Measurements from ENCODE around the gene NUDT16. TPM values are rescaled to one million over a fixed set of nuclear protein-coding genes. Genes with fewer than 3 reads are reported as not detected.

The NUDT16 gene
- total RNA-seq (10 to 100 TPM; 24.7 to 34.4 TPM), polyA plus RNA-seq (ENCODE audit: insufficient read length in 6 of 6) (10 to 100 TPM; 26.5 to 33.3 (median 29.5) TPM)
- long read RNA-seq, donor 1, full-length matches to known transcripts = 19 of 29 reads
- long read RNA-seq, donor 1, partial matches to known transcripts = 10 of 29 reads
- long read RNA-seq, donor 1, other reads (novel, unspliced or antisense) = 0 of 29 reads
- long read RNA-seq, donor 2, full-length matches to known transcripts = 23 of 23 reads
- long read RNA-seq, donor 2, partial matches to known transcripts = 0 of 23 reads
- long read RNA-seq, donor 2, other reads (novel, unspliced or antisense) = 0 of 23 reads
- long read RNA-seq, donor 3, full-length matches to known transcripts = 10 of 10 reads
- long read RNA-seq, donor 3, partial matches to known transcripts = 0 of 10 reads
- long read RNA-seq, donor 3, other reads (novel, unspliced or antisense) = 0 of 10 reads
- long read RNA-seq, donor 4, full-length matches to known transcripts = 33 of 35 reads
- long read RNA-seq, donor 4, partial matches to known transcripts = 0 of 35 reads
- long read RNA-seq, donor 4, other reads (novel, unspliced or antisense) = 2 of 35 reads
- long read RNA-seq, donor 5, full-length matches to known transcripts = 13 of 13 reads
- long read RNA-seq, donor 5, partial matches to known transcripts = 0 of 13 reads
- long read RNA-seq, donor 5, other reads (novel, unspliced or antisense) = 0 of 13 reads
- long read RNA-seq, donor 6, full-length matches to known transcripts = 14 of 19 reads
- long read RNA-seq, donor 6, partial matches to known transcripts = 5 of 19 reads
- long read RNA-seq, donor 6, other reads (novel, unspliced or antisense) = 0 of 19 reads
- long read RNA-seq, donor 7, full-length matches to known transcripts = 5 of 5 reads
- long read RNA-seq, donor 7, partial matches to known transcripts = 0 of 5 reads
- long read RNA-seq, donor 7, other reads (novel, unspliced or antisense) = 0 of 5 reads
- long read RNA-seq, donor 8, full-length matches to known transcripts = 6 of 6 reads
- long read RNA-seq, donor 8, partial matches to known transcripts = 0 of 6 reads
- long read RNA-seq, donor 8, other reads (novel, unspliced or antisense) = 0 of 6 reads
- long read RNA-seq, donor 9 = 0 reads
- long read RNA-seq, donor 10, full-length matches to known transcripts = 11 of 11 reads
- long read RNA-seq, donor 10, partial matches to known transcripts = 0 of 11 reads
- long read RNA-seq, donor 10, other reads (novel, unspliced or antisense) = 0 of 11 reads
- long read RNA-seq, donor 11, full-length matches to known transcripts = 12 of 20 reads
- long read RNA-seq, donor 11, partial matches to known transcripts = 8 of 20 reads
- long read RNA-seq, donor 11, other reads (novel, unspliced or antisense) = 0 of 20 reads
- long read RNA-seq, donor 12, full-length matches to known transcripts = 10 of 10 reads
- long read RNA-seq, donor 12, partial matches to known transcripts = 0 of 10 reads
- long read RNA-seq, donor 12, other reads (novel, unspliced or antisense) = 0 of 10 reads

DNA sequence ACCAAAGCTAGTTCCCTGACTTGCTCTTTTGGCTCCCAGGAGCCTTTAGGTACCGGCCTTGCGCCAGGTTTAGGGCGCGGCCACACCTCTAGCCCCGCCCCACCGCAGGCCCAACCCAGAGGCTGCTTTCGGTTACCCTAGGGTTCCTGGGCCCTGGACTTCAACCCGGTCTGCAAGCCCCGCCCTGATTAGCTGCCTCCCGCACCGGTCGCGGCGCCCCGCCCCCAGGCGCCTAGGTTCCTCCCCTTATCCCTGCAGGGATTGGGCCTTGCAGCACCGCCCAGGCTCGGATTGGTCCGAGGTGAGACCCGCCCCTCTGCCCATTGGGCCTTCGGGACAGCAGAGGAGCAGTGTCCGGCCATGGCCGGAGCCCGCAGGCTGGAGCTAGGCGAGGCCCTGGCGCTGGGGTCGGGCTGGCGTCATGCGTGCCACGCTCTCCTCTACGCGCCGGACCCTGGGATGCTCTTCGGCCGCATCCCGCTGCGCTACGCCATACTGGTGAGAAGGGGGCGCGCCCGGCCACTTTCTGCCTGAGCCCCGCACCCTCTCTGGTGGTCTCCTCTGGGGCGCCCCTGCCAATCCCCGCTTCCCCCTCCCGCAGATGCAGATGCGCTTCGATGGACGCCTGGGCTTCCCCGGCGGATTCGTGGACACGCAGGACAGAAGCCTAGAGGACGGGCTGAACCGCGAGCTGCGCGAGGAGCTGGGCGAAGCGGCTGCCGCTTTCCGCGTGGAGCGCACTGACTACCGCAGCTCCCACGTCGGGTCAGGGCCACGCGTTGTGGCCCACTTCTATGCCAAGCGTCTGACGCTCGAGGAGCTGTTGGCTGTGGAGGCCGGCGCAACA, at the start of gene NUDT16:
TSS of gene NUDT16 (plus strand) at position 330 of the 847 bp plus-strand sequence. CDS start at position 361, 31 bp downstream.
- intact Hi-C loops (cut with DNase I) = no loop called here
- ATAC-seq = peak; percentile 98
- H3K4me1 ChIP-seq = peaks cover 5 to 67% of the 10 kb centered on the region in 2 donors

DNA sequence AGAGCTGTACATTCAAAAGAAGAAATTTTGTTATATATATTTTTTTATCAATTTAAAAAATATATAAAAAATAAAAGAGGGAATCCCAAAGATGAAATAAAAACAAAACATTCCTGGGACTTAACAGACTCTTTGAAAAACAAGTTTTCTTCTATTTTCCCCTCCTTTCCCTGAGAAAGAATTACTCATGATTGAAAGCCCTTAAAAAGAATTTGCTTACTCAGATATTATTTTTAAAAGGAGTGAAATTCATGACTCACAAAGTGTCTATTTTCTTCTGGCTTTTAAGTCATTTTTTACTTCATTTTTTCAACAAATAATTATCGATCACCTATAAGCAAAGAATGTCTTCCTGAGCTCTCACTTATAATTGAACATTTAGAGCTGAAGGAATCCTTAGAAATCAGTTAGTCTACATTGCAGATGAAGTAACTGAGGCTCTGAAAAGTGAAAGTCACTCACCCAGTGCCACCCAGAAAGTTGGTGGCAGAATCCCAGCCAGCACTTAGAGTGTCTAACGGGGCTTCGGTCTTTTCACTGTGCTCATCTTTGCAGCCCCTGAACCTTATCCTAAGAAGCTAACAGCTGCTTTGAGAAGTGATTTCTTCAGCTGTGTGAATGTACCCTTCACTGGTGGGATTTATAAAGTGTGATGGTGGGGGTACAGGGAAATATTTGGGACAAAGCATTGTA, 42.5 kb upstream of the NUDT16 start:
- H3K27ac ChIP-seq = no peak overlapping the region
- TF ChIP-seq, protein P1, sequence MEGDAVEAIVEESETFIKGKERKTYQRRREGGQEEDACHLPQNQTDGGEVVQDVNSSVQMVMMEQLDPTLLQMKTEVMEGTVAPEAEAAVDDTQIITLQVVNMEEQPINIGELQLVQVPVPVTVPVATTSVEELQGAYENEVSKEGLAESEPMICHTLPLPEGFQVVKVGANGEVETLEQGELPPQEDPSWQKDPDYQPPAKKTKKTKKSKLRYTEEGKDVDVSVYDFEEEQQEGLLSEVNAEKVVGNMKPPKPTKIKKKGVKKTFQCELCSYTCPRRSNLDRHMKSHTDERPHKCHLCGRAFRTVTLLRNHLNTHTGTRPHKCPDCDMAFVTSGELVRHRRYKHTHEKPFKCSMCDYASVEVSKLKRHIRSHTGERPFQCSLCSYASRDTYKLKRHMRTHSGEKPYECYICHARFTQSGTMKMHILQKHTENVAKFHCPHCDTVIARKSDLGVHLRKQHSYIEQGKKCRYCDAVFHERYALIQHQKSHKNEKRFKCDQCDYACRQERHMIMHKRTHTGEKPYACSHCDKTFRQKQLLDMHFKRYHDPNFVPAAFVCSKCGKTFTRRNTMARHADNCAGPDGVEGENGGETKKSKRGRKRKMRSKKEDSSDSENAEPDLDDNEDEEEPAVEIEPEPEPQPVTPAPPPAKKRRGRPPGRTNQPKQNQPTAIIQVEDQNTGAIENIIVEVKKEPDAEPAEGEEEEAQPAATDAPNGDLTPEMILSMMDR (IDR thresholded peaks at IDR 0.05) = no peak

More for the DNA sequence above, at the start of gene NUDT16:
- DNase-seq = peak; percentile 97 to 100 (median 100)
- Histone ChIP-seq H3K27ac (peak within 1 kb of the TSS; percentile 82), H3K4me3 (peak within 1 kb of the TSS; percentile 60 to 93), H3K27me3 (no peaks in the 10 kb centered on the region), H3K9me3 (no peaks in the 10 kb centered on the region), H3K36me3 (peaks cover 0 to 25% of the 10 kb centered on the region in 2 donors)
- TF ChIP-seq, protein P1 (IDR thresholded peaks at IDR 0.05) = no peak

DNA sequence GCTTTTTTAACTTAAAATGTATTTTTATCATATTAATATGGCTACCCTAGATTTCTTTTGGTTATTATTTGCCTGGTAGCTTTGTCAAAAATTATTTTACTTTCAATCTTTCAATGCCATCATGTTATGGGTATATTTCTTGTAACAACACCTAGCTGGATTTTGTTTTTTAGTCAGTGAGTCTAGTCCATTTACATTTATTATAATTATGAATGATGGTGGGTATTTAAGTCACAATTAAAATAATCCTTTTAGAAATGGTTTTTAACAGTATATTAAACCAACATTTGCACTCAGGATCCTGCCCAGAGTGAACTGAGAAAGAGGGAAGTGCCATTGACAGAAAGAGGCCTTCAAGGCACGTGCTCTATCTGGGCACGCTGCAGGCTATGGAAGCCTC, 39.8 kb upstream of the NUDT16 start:
- Histone ChIP-seq H3K9me3 (peaks cover 0 to 3% of the 10 kb centered on the region in 2 donors), H3K27ac (no peak overlapping the region), H3K36me3 (no peaks in the 10 kb centered on the region), H3K27me3 (no peaks in the 10 kb centered on the region), H3K4me3 (no peak overlapping the region), H3K4me1 (no peaks in the 10 kb centered on the region)
- intact Hi-C loops (cut with DNase I) = no loop called here
- TF ChIP-seq, protein P1 (IDR thresholded peaks at IDR 0.05) = no peak
- ATAC-seq = no peak
- DNase-seq = no peak

More for the DNA sequence above, 42.5 kb upstream of the NUDT16 start:
- Histone ChIP-seq H3K27me3 (no peaks in the 10 kb centered on the region), H3K9me3 (peaks cover 0 to 3% of the 10 kb centered on the region in 2 donors), H3K4me3 (no peak overlapping the region), H3K36me3 (no peaks in the 10 kb centered on the region), H3K4me1 (no peaks in the 10 kb centered on the region)
- no peak for DNase-seq
- intact Hi-C loops (cut with DNase I) = no loop called here
- ATAC-seq = no peak

DNA sequence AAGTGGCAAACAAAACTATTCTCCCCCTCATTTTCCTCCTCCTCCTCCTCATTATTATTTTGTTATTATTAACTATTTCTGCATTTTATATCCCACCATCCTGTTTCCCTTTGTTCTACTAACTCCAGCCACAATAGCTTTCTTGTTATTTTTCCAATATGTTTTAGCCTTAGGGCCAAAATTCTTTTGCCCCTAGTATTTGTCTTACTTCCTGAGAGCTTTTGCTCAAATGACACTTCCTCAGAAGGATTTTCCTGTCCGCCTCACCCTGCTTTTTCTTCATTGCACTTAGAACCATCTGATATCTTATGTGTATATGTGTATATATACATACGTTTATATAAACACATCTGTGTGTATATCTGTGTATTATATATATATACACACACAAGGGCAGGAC, 32.7 kb upstream of the NUDT16 start:
- H3K27me3 ChIP-seq = no peaks in the 10 kb centered on the region
- no peaks in the 10 kb centered on the region for H3K36me3 ChIP-seq
- H3K4me1 ChIP-seq = peaks cover 0 to 6% of the 10 kb centered on the region in 2 donors
- ATAC-seq (no peak), DNase-seq (no peak)
- TF ChIP-seq, protein P1 (IDR thresholded peaks at IDR 0.05) = no peak
- H3K9me3 ChIP-seq = peaks cover 0 to 2% of the 10 kb centered on the region in 2 donors
- no peak overlapping the region for H3K27ac ChIP-seq
- intact Hi-C loops (cut with DNase I) = no loop called here
- H3K4me3 ChIP-seq = no peak overlapping the region

Data from left lung (tissue), 14 donors.